Measurements from ENCODE around the gene TANGO2. TPM values are rescaled to one million over a fixed set of nuclear protein-coding genes. Genes with fewer than 3 reads are reported as not detected.

The TANGO2 gene
- total and polyA plus RNA-seq, 9 of the 15 experiments (the other 6 are each of a cell fraction or from before 2014, with no cell fraction given) = 15.5 to 94.9 (median 70.1) TPM

GRCh38 chr22:19974268-19974861, 46.5 kb upstream of the TANGO2 start (continued):
- no peak for TF ChIP-seq THAP7 (CRISPR knock-in tag; IDR thresholded peaks at IDR 0.05)

- peaks cover 33% of the 10 kb centered on the region for H4K20me1 ChIP-seq (replicated peaks; ENCODE audit: control insufficient read depth, insufficient read depth, low read length)
- POLR2A ChIA-PET = interaction anchor here (0.6 to 13.7 kb wide), 29 partner anchors 9 to 976 kb away, joined by 3 to 115 read pairs (median 4); partner anchors contain the start of genes RANBP1 and TRMT2A
- H3K79me2 ChIP-seq (ENCODE audit: control insufficient read depth, insufficient read depth, low read length) = no peaks in the 10 kb centered on the region
- H3K9me1 ChIP-seq (ENCODE audit: control insufficient read depth, insufficient read depth, low read length) = peaks cover 28% of the 10 kb centered on the region
- H3K4me3 ChIP-seq = no peak overlapping the region
- H3K4me1 ChIP-seq (replicated peaks in 1 of 2; ENCODE audit: control insufficient read depth in 2 of 2, insufficient read depth in 2 of 2, low read length in 2 of 2) = peaks cover 18 to 91% of the 10 kb centered on the region in 2 experiments
- H3K27ac ChIP-seq (ENCODE audit: extremely low read depth, low read depth, low read length) = peak overlapping the region; percentile 3; the same call in 2 of the 3 replicates
- FAIRE-seq = no peak
- BruUV-seq (replicated peaks) = no TSS peak
- peak; percentile 60 for ATAC-seq
- in situ Hi-C loops (cut with MboI) = loop anchor here (5.0 kb wide), 3 partner anchors 37 to 152 kb away; no protein-coding TSS in a partner anchor
- H3K4me2 ChIP-seq (ENCODE audit: insufficient read depth, low read length) = peak overlapping the region; percentile 2
- intact Hi-C loops (cut with micrococcal nuclease) = loop anchor here (1.0 to 10.0 kb wide), 4 partner anchors 28 to 320 kb away; no protein-coding TSS in a partner anchor
- no peaks in the 10 kb centered on the region for H3K27me3 ChIP-seq (ENCODE audit: control insufficient read depth in 2 of 2, insufficient read depth in 2 of 2, low read length in 2 of 2)
- H3K9me3 ChIP-seq (replicated peaks; ENCODE audit: control insufficient read depth, insufficient read depth, low read depth, low read length) = no peaks in the 10 kb centered on the region
- CTCF ChIA-PET (ENCODE audit: low intra/inter-chr PET ratio) = interaction anchor here (0.5 to 1.9 kb wide), 2 partner anchors 50 to 53 kb away, joined by 4 to 7 read pairs; no protein-coding TSS in a partner anchor
- 26% methylated on average over 13 of the region's 13 CpGs for WGBS (ENCODE audit: insufficient coverage, low coverage, missing lambda C conversion rate)
- no peak overlapping the region for H2AFZ ChIP-seq (ENCODE audit: low read depth, low read length)
- peaks cover 40% of the 10 kb centered on the region; the same call in 2 of the 3 replicates for H3K36me3 ChIP-seq (ENCODE audit: control insufficient read depth, insufficient read depth, low read length)
- DNase-seq (ENCODE audit: extremely low read depth in 1 of 4, low spot score in 3 of 4) = peak; percentile 84 to 88 (median 86)
- peak overlapping the region; percentile 9 to 86; a peak in 3 of 4 replicates for H3K9ac ChIP-seq (ENCODE audit: insufficient read depth in 1 of 2, low read depth in 2 of 2, low read length in 2 of 2)
- TF ChIP-seq MAZ (CRISPR knock-in tag; conservative IDR thresholded peaks at IDR 0.05 in 1 of 2, IDR thresholded peaks at IDR 0.05 in 1 of 2) (peak; percentile 47 to 76; a peak in 2 of 4 replicates), L3MBTL2 (IDR thresholded peaks at IDR 0.05) (peak; percentile 47; the same call in 1 of the 2 replicates), ZNF77 (CRISPR knock-in tag; IDR thresholded peaks at IDR 0.05) (0 out of 2 replicates have a peak, but pooled peaks have one; percentile 64), KDM4B (IDR thresholded peaks at IDR 0.05; ENCODE audit: borderline replicate concordance in 2 of 2, low read depth in 1 of 2) (0 out of 4 replicates have a peak, but pooled peaks of 1 of the 2 experiments have one; percentile 18), YY1 (IDR thresholded peaks at IDR 0.05; ENCODE audit: borderline replicate concordance in 1 of 3, control insufficient read depth in 1 of 3, extremely low read depth in 1 of 3, insufficient read depth in 3 of 3, insufficient read length in 1 of 3, insufficient replicate concordance in 2 of 3, low read depth in 1 of 3, low read length in 2 of 3) (peak in 1 of 3 experiments; percentile 4), CHD2 (IDR thresholded peaks at IDR 0.05; ENCODE audit: low read depth, low read length) (0 out of 2 replicates have a peak, but pooled peaks have one; percentile 0), CREBBP (IDR thresholded peaks at IDR 0.05; ENCODE audit: low read depth, low read length) (no peak), ATF7 (IDR thresholded peaks at IDR 0.05) (peak; percentile 21; the same call in 1 of the 2 replicates), RAD21 (CRISPR knock-in tag; conservative IDR thresholded peaks at IDR 0.05 in 1 of 2, IDR thresholded peaks at IDR 0.05 in 1 of 2) (peak in 1 of 2 experiments; percentile 30; a peak in 1 of 4 replicates), SIN3A (IDR thresholded peaks at IDR 0.05; ENCODE audit: borderline replicate concordance in 2 of 2, control insufficient read depth in 1 of 2, low read depth in 2 of 2, low read length in 2 of 2) (peak in 1 of 2 experiments; percentile 23; a peak in 1 of 4 replicates), ESRRB (CRISPR knock-in tag; IDR thresholded peaks at IDR 0.05; ENCODE audit: borderline replicate concordance) (peak; percentile 61; the same call in 1 of the 2 replicates), VEZF1 (CRISPR knock-in tag; IDR thresholded peaks at IDR 0.05) (0 out of 2 replicates have a peak, but pooled peaks have one; percentile 24), HLTF (IDR thresholded peaks at IDR 0.05) (peak; percentile 31; the same call in 1 of the 2 replicates)
These were observed 45.8 kb upstream of the TANGO2 start for GRCh38 chr22:19974935-19975706.

All from K562 (cell line).